Endodermal cell (in vitro differentiated cells): ENCODE data around the gene SNX13. TPM values are rescaled to one million over a fixed set of nuclear protein-coding genes. Genes with fewer than 3 reads are reported as not detected.

Experiments
- DNase-seq: peaks from one replicate; pipeline ENCODE4 v3.0.0-alpha.2; 2017
- H3K27ac ChIP-seq: 2 replicates; pipeline ENCODE4 v1.5.1; 2013; ENCODE audit warnings: mild to moderate bottlenecking, low read depth, low read length, moderate library complexity
- H3K27me3 ChIP-seq: 2 replicates; pipeline ENCODE4 v1.6.1; 2013; ENCODE audit warnings: mild to moderate bottlenecking, low read length, moderate library complexity; ENCODE audit not compliant: insufficient read depth, control insufficient read depth, poor library complexity, severe bottlenecking
- H3K36me3 ChIP-seq: 2 replicates; pipeline ENCODE4 v1.7.0; 2013; ENCODE audit warnings: mild to moderate bottlenecking, low read length, moderate library complexity; ENCODE audit not compliant: control insufficient read depth, insufficient read depth
- H3K4me1 ChIP-seq: one replicate; pipeline ENCODE4 v1.7.0; 2013; ENCODE audit warnings: low read length; ENCODE audit not compliant: control insufficient read depth, insufficient read depth
- H3K4me3 ChIP-seq: 2 replicates; pipeline ENCODE4 v1.5.1; 2013; ENCODE audit warnings: mild to moderate bottlenecking, low read length, moderate library complexity
- H3K9ac ChIP-seq: 2 replicates; pipeline ENCODE4 v1.6.1; 2013; ENCODE audit warnings: mild to moderate bottlenecking, low read length, moderate library complexity; ENCODE audit not compliant: poor library complexity, severe bottlenecking; ENCODE audit errors: extremely low read depth
- H3K9me3 ChIP-seq: 2 replicates; pipeline ENCODE4 v1.6.1; 2013; ENCODE audit warnings: mild to moderate bottlenecking, low read length, moderate library complexity; ENCODE audit not compliant: control insufficient read depth
- H3K27ac Mint-ChIP-seq: 2 replicates; pipeline ENCODE4 v1.8.0; 2020; ENCODE audit warnings: mixed read lengths
- H3K27me3 Mint-ChIP-seq: 2 replicates; pipeline ENCODE4 v1.8.0; 2021; ENCODE audit warnings: mild to moderate bottlenecking, mixed read lengths; ENCODE audit not compliant: insufficient read depth
- H3K36me3 Mint-ChIP-seq: 2 replicates; pipeline ENCODE4 v1.8.0; 2020; ENCODE audit warnings: low read depth, mixed read lengths
- H3K4me1 Mint-ChIP-seq: 2 replicates; pipeline ENCODE4 v1.8.0; 2020; ENCODE audit warnings: mixed read lengths
- H3K4me3 Mint-ChIP-seq: 2 replicates; pipeline ENCODE4 v1.8.0; 2020; ENCODE audit warnings: mild to moderate bottlenecking, moderate library complexity, mixed read lengths
- H3K9me3 Mint-ChIP-seq: 2 replicates; pipeline ENCODE4 v1.8.0; 2020; ENCODE audit warnings: mild to moderate bottlenecking, mixed read lengths
- WGBS, 2 experiments: methylation state at CpG; one replicate each; pipeline versions ENCODE4 v1.1.5 to v1.1.7; 2013; ENCODE audit warnings: missing lambda C conversion rate in 2 of 2, mixed read lengths in 1 of 2; ENCODE audit not compliant: insufficient coverage in 1 of 2, insufficient read length in 1 of 2; 5-methylcytosine and 5-hydroxymethylcytosine counted together
- total RNA-seq, 2 donors: library from RNA; stranded (reverse); fragmentation: NEBNext Ultra II Directional in 1 of 2; extraction: Animal tissue kit (Norgen Biotek cat#: 25700) in 1 of 2; gene quantifications; 2 replicates in 1 of 2; 3 replicates in 1 of 2; pipeline ENCODE4 v1.2.1, GENCODE V29; 2021
- TF ChIP-seq, protein P1 (sequence below): fragments of 200-600 bp; sonication (generic); conservative IDR thresholded peaks from 2 replicates; pipeline ENCODE4 v1.5.0; 2021; ENCODE audit warnings: antibody characterized with exemption, mild to moderate bottlenecking

The SNX13 gene
- total RNA-seq, 2 donors from 2014 or later: 32.8 to 38.8 TPM

DNA sequence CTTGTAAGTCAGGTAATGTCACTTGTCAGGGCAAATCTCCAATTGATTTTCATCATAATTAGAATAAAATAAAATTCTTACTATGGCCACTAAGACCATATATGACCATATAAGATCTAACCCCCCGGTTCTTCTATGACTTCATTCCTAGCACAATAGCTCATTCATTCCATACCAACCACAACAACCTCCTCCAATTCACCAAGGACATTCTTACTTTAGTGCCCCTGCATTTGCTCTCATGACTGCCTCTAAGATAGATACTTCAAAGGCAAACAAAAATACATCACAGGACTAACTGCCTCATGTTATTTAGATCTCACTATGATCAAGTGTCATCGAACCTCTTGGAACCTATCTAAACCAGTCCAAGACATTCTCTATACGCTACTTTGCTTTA is 90.8 kb downstream of the SNX13 start:
- Mint-ChIP-seq H3K4me1 (peaks cover 9% of the 10 kb centered on the region), H3K27ac (no peak overlapping the region), H3K9me3 (no peaks in the 10 kb centered on the region), H3K4me3 (no peak overlapping the region), H3K36me3 (peaks cover 19% of the 10 kb centered on the region), H3K27me3 (no peaks in the 10 kb centered on the region)
- WGBS, 2 experiments: 82 to 92% methylated on average over 3 of the region's 3 CpGs
- TF ChIP-seq, protein P1, sequence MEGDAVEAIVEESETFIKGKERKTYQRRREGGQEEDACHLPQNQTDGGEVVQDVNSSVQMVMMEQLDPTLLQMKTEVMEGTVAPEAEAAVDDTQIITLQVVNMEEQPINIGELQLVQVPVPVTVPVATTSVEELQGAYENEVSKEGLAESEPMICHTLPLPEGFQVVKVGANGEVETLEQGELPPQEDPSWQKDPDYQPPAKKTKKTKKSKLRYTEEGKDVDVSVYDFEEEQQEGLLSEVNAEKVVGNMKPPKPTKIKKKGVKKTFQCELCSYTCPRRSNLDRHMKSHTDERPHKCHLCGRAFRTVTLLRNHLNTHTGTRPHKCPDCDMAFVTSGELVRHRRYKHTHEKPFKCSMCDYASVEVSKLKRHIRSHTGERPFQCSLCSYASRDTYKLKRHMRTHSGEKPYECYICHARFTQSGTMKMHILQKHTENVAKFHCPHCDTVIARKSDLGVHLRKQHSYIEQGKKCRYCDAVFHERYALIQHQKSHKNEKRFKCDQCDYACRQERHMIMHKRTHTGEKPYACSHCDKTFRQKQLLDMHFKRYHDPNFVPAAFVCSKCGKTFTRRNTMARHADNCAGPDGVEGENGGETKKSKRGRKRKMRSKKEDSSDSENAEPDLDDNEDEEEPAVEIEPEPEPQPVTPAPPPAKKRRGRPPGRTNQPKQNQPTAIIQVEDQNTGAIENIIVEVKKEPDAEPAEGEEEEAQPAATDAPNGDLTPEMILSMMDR: no peak
- Histone ChIP-seq H3K9me3 (no peaks in the 10 kb centered on the region), H3K27ac (no peak overlapping the region), H3K4me1 (no peaks in the 10 kb centered on the region), H3K36me3 (peaks cover 9% of the 10 kb centered on the region), H3K4me3 (no peak overlapping the region), H3K9ac (no peak overlapping the region), H3K27me3 (no peaks in the 10 kb centered on the region)
- no peak for DNase-seq

DNA sequence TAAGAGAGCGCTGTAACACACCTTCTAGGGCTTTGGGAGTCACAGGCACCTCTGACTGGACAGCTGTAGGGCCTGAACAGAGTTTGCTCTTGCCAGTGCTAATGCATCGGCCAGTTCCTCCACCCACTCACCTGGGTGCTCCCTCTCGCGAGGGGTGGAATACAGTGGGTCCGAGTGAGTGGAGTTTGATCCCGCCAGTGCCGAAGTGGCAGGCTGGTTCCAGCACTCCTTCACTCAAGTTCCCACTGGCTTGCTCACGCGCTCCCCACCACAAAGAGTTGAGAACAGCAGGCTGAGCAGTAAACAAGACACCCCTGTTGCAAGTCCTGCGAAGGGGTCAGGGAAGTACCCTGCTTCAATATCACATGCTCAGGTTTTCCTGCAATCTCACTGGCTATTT is 91.8 kb downstream of the SNX13 start:
- H3K4me1 ChIP-seq: no peaks in the 10 kb centered on the region
- Mint-ChIP-seq H3K9me3 (no peaks in the 10 kb centered on the region), H3K4me1 (peaks cover 13% of the 10 kb centered on the region), H3K36me3 (peaks cover 19% of the 10 kb centered on the region), H3K4me3 (no peak overlapping the region), H3K27me3 (no peaks in the 10 kb centered on the region), H3K27ac (no peak overlapping the region)
- H3K27ac ChIP-seq: no peak overlapping the region
- TF ChIP-seq, protein P1: no peak
- DNase-seq: no peak
- no peaks in the 10 kb centered on the region for H3K9me3 ChIP-seq
- H3K4me3 ChIP-seq: no peak overlapping the region
- no peak overlapping the region for H3K9ac ChIP-seq
- 95 to 100% methylated on average over 2 to 10 of the region's 10 CpGs for WGBS, 2 experiments
- H3K36me3 ChIP-seq: peaks cover 9% of the 10 kb centered on the region
- no peaks in the 10 kb centered on the region for H3K27me3 ChIP-seq

DNA sequence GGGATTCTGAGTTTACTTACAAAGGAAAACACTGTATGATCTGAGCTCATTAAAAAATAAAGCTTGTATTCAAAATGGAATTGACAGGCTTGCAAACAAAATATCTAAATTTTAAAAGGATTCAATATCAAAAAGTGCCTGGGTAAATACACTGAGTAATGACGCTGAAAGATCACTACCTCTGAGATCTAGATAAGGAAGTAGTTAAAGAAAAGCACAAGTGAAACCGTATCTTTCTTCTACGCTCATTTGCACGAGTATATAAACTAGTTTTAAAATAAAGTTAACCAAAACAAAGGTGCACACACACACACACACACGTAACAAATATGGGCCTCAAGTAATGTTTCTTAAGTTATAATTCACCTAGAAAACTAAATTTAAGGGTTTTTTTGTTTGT is 93.4 kb downstream of the SNX13 start:
- no peaks in the 10 kb centered on the region for H3K27me3 Mint-ChIP-seq
- Histone ChIP-seq H3K9me3 (no peaks in the 10 kb centered on the region), H3K9ac (no peak overlapping the region), H3K27me3 (no peaks in the 10 kb centered on the region), H3K36me3 (peaks cover 9% of the 10 kb centered on the region), H3K4me1 (no peaks in the 10 kb centered on the region), H3K27ac (no peak overlapping the region), H3K4me3 (no peak overlapping the region)
- TF ChIP-seq, protein P1: no peak
- H3K9me3 Mint-ChIP-seq: no peaks in the 10 kb centered on the region
- peaks cover 21% of the 10 kb centered on the region for H3K36me3 Mint-ChIP-seq
- DNase-seq: no peak
- H3K4me3 Mint-ChIP-seq: no peak overlapping the region
- peaks cover 16% of the 10 kb centered on the region for H3K4me1 Mint-ChIP-seq
- 89 to 90% methylated on average over 3 to 5 of the region's 5 CpGs for WGBS, 2 experiments
- H3K27ac Mint-ChIP-seq: no peak overlapping the region
